ENCODE data around the gene KRTAP19-4.

Gene KRTAP19-4

DNA sequence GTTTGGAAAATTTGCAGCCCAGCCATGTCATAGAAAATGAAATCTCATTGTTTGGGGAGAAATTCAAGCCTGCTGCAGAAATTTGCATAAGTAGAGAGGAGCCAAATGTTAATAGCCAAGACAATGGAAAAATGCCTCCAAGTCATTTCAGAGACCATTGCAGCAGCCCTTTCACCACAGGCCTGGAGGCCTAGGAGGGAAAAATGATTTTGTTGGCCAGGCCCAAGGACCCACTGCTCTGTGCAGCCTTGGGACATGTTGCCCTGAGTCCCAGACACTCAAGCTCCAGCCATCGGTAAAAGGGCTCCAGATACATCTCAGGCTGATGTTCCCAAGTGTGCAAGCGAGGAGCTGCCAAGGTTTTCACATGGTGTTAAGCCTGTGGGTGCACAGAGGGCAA, 10.8 kb downstream of the KRTAP19-4 start:
- CTCF ChIA-PET, result no interaction called here
- DNase-seq (ENCODE audit: extremely low spot score), result no peak
- POLR2A ChIA-PET, result no interaction called here
- no peak for TF ChIP-seq LEF1 (IDR thresholded peaks at IDR 0.05; ENCODE audit: borderline replicate concordance)
- TF ChIP-seq TARDBP (IDR thresholded peaks at IDR 0.05), result no peak
- TF ChIP-seq SUZ12 (IDR thresholded peaks at IDR 0.05), result no peak
- TF ChIP-seq BHLHE40 (IDR thresholded peaks at IDR 0.05; ENCODE audit: borderline replicate concordance), result no peak
- no peak for TF ChIP-seq L3MBTL2 (conservative IDR thresholded peaks at IDR 0.05)
- no peak for TF ChIP-seq ARNT (IDR thresholded peaks at IDR 0.05)
- TF ChIP-seq FOXM1 (IDR thresholded peaks at IDR 0.05; ENCODE audit: borderline replicate concordance), result no peak
- no peak for TF ChIP-seq FOXA1 (IDR thresholded peaks at IDR 0.05)
- TF ChIP-seq, protein P1, sequence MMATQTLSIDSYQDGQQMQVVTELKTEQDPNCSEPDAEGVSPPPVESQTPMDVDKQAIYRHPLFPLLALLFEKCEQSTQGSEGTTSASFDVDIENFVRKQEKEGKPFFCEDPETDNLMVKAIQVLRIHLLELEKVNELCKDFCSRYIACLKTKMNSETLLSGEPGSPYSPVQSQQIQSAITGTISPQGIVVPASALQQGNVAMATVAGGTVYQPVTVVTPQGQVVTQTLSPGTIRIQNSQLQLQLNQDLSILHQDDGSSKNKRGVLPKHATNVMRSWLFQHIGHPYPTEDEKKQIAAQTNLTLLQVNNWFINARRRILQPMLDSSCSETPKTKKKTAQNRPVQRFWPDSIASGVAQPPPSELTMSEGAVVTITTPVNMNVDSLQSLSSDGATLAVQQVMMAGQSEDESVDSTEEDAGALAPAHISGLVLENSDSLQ (IDR thresholded peaks at IDR 0.05), result no peak
- TF ChIP-seq CTBP1 (IDR thresholded peaks at IDR 0.05; ENCODE audit: borderline replicate concordance), result no peak
- TF ChIP-seq HDGF (IDR thresholded peaks at IDR 0.05; ENCODE audit: borderline replicate concordance), result no peak
- no peak for TF ChIP-seq ZNF384 (IDR thresholded peaks at IDR 0.05)
- no peak for TF ChIP-seq SP1 (IDR thresholded peaks at IDR 0.05)
- no peak for TF ChIP-seq NFRKB (IDR thresholded peaks at IDR 0.05)
- no peak for TF ChIP-seq ELF4 (IDR thresholded peaks at IDR 0.05)
- TF ChIP-seq FOXK2 (IDR thresholded peaks at IDR 0.05), result no peak

DNA sequence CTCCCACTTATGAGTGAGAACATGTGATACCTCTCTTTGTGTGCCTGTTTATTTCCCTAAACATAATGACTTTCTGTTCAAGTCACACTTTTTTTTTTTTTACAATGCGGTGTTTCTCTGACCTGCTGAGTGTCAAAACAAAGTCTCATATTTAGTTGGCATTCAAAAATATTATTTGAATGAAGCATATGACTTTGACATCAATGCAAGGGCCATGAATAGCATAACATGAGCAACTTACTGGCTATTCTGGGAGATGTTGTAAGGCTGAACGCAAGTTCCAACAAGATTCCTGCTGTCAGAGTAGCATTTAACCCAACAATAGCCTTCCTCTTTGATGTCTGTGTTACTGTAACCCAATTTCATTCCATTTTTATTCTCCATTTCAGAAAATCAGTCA, 14.8 kb downstream of the KRTAP19-4 start:
- ChIA-PET POLR2A (no interaction called here), CTCF (interaction anchor here (0.6 kb wide), 1 partner anchor 236 kb away, joined by 4 read pairs; no protein-coding TSS in a partner anchor)
- no peak for DNase-seq (ENCODE audit: extremely low spot score)
- TF ChIP-seq BHLHE40 (IDR thresholded peaks at IDR 0.05; ENCODE audit: borderline replicate concordance) (no peak), TARDBP (IDR thresholded peaks at IDR 0.05) (no peak), LEF1 (IDR thresholded peaks at IDR 0.05; ENCODE audit: borderline replicate concordance) (no peak), HDGF (IDR thresholded peaks at IDR 0.05; ENCODE audit: borderline replicate concordance) (no peak), FOXM1 (IDR thresholded peaks at IDR 0.05; ENCODE audit: borderline replicate concordance) (no peak), SUZ12 (IDR thresholded peaks at IDR 0.05) (no peak), SP1 (IDR thresholded peaks at IDR 0.05) (no peak), CTBP1 (IDR thresholded peaks at IDR 0.05; ENCODE audit: borderline replicate concordance) (no peak), ELF4 (IDR thresholded peaks at IDR 0.05) (no peak), ZNF384 (IDR thresholded peaks at IDR 0.05) (no peak), L3MBTL2 (conservative IDR thresholded peaks at IDR 0.05) (no peak), ARNT (IDR thresholded peaks at IDR 0.05) (no peak), NFRKB (IDR thresholded peaks at IDR 0.05) (no peak), FOXA1 (IDR thresholded peaks at IDR 0.05) (no peak), FOXK2 (IDR thresholded peaks at IDR 0.05) (no peak)
- TF ChIP-seq, protein P1 (IDR thresholded peaks at IDR 0.05), result no peak

DNA sequence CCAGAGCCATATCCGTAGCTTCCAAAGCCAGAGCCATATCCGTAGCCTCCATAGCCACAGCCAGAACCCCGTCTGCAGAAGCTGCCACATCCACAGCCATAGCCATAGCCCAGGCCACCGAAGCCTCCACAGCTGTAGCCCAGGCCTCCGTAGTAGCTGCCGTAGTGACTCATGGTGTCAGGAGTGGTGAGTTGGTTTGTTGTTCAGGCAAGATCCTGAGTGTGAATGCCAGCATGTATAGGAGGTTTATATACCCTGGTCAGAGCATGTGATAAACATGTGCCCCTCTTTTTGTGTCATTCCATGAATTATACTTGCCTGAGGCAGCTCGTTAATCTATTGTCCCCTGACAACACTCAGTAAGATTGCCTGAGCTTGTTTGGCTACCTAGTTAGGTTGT, 16.8 kb downstream of the KRTAP19-4 start, which contains the start of gene KRTAP19-1:
Gene KRTAP19-1, minus strand, starts transcription at position 223 of the 400 bp plus-strand sequence. Its CDS starts 50 bp downstream, at position 173.
- POLR2A ChIA-PET, result interaction anchor here (1.6 kb wide), 1 partner anchor 11 kb away, joined by 5 read pairs; no protein-coding TSS in a partner anchor
- TF ChIP-seq HDGF (IDR thresholded peaks at IDR 0.05; ENCODE audit: borderline replicate concordance), result no peak
- no peak for TF ChIP-seq FOXK2 (IDR thresholded peaks at IDR 0.05)
- TF ChIP-seq SUZ12 (IDR thresholded peaks at IDR 0.05), result no peak
- TF ChIP-seq, protein P1 (IDR thresholded peaks at IDR 0.05), result peak; percentile 54
- TF ChIP-seq L3MBTL2 (conservative IDR thresholded peaks at IDR 0.05), result no peak

DNA sequence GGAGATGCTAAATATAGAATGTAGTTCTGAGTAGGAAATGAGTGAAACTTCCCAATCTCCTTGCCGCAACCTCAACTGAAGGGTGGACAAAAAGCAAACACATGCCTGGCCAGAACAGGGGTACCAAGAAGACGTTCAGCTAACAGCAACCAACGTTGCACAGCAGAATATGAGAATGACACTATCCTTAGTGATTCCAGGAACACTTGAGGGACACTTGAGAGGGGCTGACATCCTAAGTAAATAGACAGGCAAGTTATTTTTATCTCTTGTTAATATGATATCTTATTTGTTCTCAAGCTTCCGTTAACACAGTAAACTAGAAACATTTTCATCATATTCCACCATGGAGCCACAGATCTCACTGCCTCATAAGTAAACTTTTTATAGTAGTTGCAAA, 17.7 kb downstream of the KRTAP19-4 start:
- no peak for TF ChIP-seq FOXM1 (IDR thresholded peaks at IDR 0.05; ENCODE audit: borderline replicate concordance)
- TF ChIP-seq L3MBTL2 (conservative IDR thresholded peaks at IDR 0.05), result no peak
- no peak for TF ChIP-seq CTBP1 (IDR thresholded peaks at IDR 0.05; ENCODE audit: borderline replicate concordance)
- no peak for TF ChIP-seq FOXK2 (IDR thresholded peaks at IDR 0.05)
- TF ChIP-seq NFRKB (IDR thresholded peaks at IDR 0.05), result no peak
- no peak for TF ChIP-seq ARNT (IDR thresholded peaks at IDR 0.05)
- TF ChIP-seq ZNF384 (IDR thresholded peaks at IDR 0.05), result no peak
- no peak for TF ChIP-seq LEF1 (IDR thresholded peaks at IDR 0.05; ENCODE audit: borderline replicate concordance)
- no peak for TF ChIP-seq BHLHE40 (IDR thresholded peaks at IDR 0.05; ENCODE audit: borderline replicate concordance)
- TF ChIP-seq HDGF (IDR thresholded peaks at IDR 0.05; ENCODE audit: borderline replicate concordance), result no peak
- TF ChIP-seq FOXA1 (IDR thresholded peaks at IDR 0.05), result no peak
- TF ChIP-seq SUZ12 (IDR thresholded peaks at IDR 0.05), result no peak
- TF ChIP-seq ELF4 (IDR thresholded peaks at IDR 0.05), result no peak
- TF ChIP-seq, protein P1 (IDR thresholded peaks at IDR 0.05), result no peak
- no peak for TF ChIP-seq TARDBP (IDR thresholded peaks at IDR 0.05)
- TF ChIP-seq SP1 (IDR thresholded peaks at IDR 0.05), result no peak
- CTCF ChIA-PET, result interaction anchor here (1.5 kb wide), 1 partner anchor 12 kb away, joined by 3 read pairs; the partner anchor contains the start of gene KRTAP19-3
- POLR2A ChIA-PET, result interaction anchor here (1.6 kb wide), 1 partner anchor 10 kb away, joined by 5 read pairs; no protein-coding TSS in a partner anchor
- no peak for DNase-seq (ENCODE audit: extremely low spot score)

More for the DNA sequence above, 16.8 kb downstream of the KRTAP19-4 start, which contains the start of gene KRTAP19-1:
- no peak for DNase-seq (ENCODE audit: extremely low spot score)
- CTCF ChIA-PET, result interaction anchor here (1.5 kb wide), 1 partner anchor 11 kb away, joined by 3 read pairs; the partner anchor contains the start of gene KRTAP19-3

DNA sequence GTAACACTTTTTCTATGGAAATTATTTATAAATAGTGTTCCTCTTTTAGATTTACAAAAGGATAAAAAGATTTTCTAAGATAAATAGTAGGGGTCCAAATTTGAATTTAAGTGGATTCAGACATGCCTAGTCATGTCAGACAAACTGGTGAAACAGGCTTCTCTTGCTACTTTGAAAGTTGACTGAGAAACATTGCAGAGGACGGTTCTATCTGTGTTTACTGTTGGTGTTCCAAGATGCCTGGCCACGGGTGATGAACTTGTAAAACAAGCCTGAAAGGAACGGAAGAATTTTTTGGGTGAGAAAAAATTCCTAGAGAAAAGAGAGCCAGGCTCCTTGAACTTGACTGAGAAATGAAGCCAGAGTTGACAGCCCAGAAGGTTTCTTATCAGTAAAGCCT, 19.0 kb downstream of the KRTAP19-4 start:
- TF ChIP-seq ELF4 (IDR thresholded peaks at IDR 0.05) (no peak), CTBP1 (IDR thresholded peaks at IDR 0.05; ENCODE audit: borderline replicate concordance) (no peak), NFRKB (IDR thresholded peaks at IDR 0.05) (no peak), LEF1 (IDR thresholded peaks at IDR 0.05; ENCODE audit: borderline replicate concordance) (no peak), FOXA1 (IDR thresholded peaks at IDR 0.05) (no peak)
- CTCF ChIA-PET, result no interaction called here
- POLR2A ChIA-PET, result no interaction called here
- DNase-seq (ENCODE audit: extremely low spot score), result no peak
